HG03159 (cell line): Measurements from ENCODE around the gene RELT.

ENCODE experiments used
- ATAC-seq: cut with Tn5 transposase; IDR thresholded peaks from one replicate; pipeline ENCODE4 v1.9.1; 2021; ENCODE audit warnings: mild to moderate bottlenecking, moderate library complexity; ENCODE audit not compliant: unreplicated experiment

Gene RELT

GRCh38 chr11:73376160-73376802 lies at the start of gene RELT:
Gene RELT, plus strand, starts transcription at chr11:73376399. Its CDS starts 12,738 bp downstream, at chr11:73389137.
- peak; percentile 72 for ATAC-seq

GRCh38 chr11:73326929-73327811 lies 49.0 kb upstream of the RELT start:
- ATAC-seq: no peak

- ATAC-seq: no peak
These were observed 48.3 kb upstream of the RELT start for GRCh38 chr11:73327812-73328364.

GRCh38 chr11:73330569-73331093 lies 45.6 kb upstream of the RELT start:
- no peak for ATAC-seq

- no peak for ATAC-seq
These were observed 44.9 kb upstream of the RELT start for GRCh38 chr11:73331138-73331916.

GRCh38 chr11:73333173-73333572 lies 43.0 kb upstream of the RELT start:
- ATAC-seq: no peak

- no peak for ATAC-seq
These were observed 42.4 kb upstream of the RELT start for GRCh38 chr11:73333640-73334383.

GRCh38 chr11:73334384-73335203 lies 41.6 kb upstream of the RELT start:
- no peak for ATAC-seq

GRCh38 chr11:73335204-73335923 lies 40.8 kb upstream of the RELT start:
- ATAC-seq: no peak

GRCh38 chr11:73337846-73338245 lies 38.4 kb upstream of the RELT start:
- ATAC-seq: no peak

GRCh38 chr11:73338279-73338678 lies 37.9 kb upstream of the RELT start:
- no peak for ATAC-seq

- no peak for ATAC-seq
These were observed 36.0 kb upstream of the RELT start for GRCh38 chr11:73340164-73340563.

GRCh38 chr11:73342633-73343032 lies 33.6 kb upstream of the RELT start:
- no peak for ATAC-seq

GRCh38 chr11:73343076-73343873 lies 32.9 kb upstream of the RELT start:
- ATAC-seq: no peak

- no peak for ATAC-seq
These were observed 32.0 kb upstream of the RELT start for GRCh38 chr11:73344191-73344607.

GRCh38 chr11:73345481-73346160 lies 30.6 kb upstream of the RELT start:
- no peak for ATAC-seq

GRCh38 chr11:73346186-73346935 lies 29.8 kb upstream of the RELT start:
- no peak for ATAC-seq
